ENCODE measurements around the gene WDR46.

The WDR46 gene

GRCh38 chr6:33252759-33253158 is 36.3 kb downstream of the WDR46 start:
- Histone ChIP-seq H3K27ac (ENCODE audit: low read length) (no peak overlapping the region), H3K36me3 (ENCODE audit: control insufficient read depth in 2 of 2, insufficient read depth in 2 of 2, low read length in 2 of 2) (peaks cover 0 to 6% of the 10 kb centered on the region in 2 donors), H3K27me3 (ENCODE audit: control insufficient read depth in 1 of 2, insufficient read depth in 2 of 2, low read length in 2 of 2) (no peaks in the 10 kb centered on the region), H3K4me1 (ENCODE audit: control insufficient read depth, insufficient read depth, low read length) (peaks cover 26% of the 10 kb centered on the region), H3K4me3 (ENCODE audit: low read length in 2 of 2) (no peak overlapping the region), H3K9ac (ENCODE audit: low read length in 2 of 2) (no peak overlapping the region), H3K9me3 (ENCODE audit: control insufficient read depth in 2 of 2, low read length in 2 of 2) (no peaks in the 10 kb centered on the region)

GRCh38 chr6:33251395-33252012 is 37.5 kb downstream of the WDR46 start:
- H3K36me3 ChIP-seq (ENCODE audit: control insufficient read depth in 2 of 2, insufficient read depth in 2 of 2, low read length in 2 of 2): peaks cover 0 to 6% of the 10 kb centered on the region in 2 donors
- H3K9me3 ChIP-seq (ENCODE audit: control insufficient read depth in 2 of 2, low read length in 2 of 2): no peaks in the 10 kb centered on the region
- no peak overlapping the region for H3K27ac ChIP-seq (ENCODE audit: low read length)
- no peak overlapping the region for H3K9ac ChIP-seq (ENCODE audit: low read length in 2 of 2)
- no peak overlapping the region for H3K4me3 ChIP-seq (ENCODE audit: low read length in 2 of 2)
- H3K4me1 ChIP-seq (ENCODE audit: control insufficient read depth, insufficient read depth, low read length): peaks cover 26% of the 10 kb centered on the region
- no peaks in the 10 kb centered on the region for H3K27me3 ChIP-seq (ENCODE audit: control insufficient read depth in 1 of 2, insufficient read depth in 2 of 2, low read length in 2 of 2)

- Histone ChIP-seq H3K27me3 (ENCODE audit: control insufficient read depth in 1 of 2, insufficient read depth in 2 of 2, low read length in 2 of 2) (no peaks in the 10 kb centered on the region), H3K4me1 (ENCODE audit: control insufficient read depth, insufficient read depth, low read length) (peaks cover 26% of the 10 kb centered on the region), H3K9me3 (ENCODE audit: control insufficient read depth in 2 of 2, low read length in 2 of 2) (no peaks in the 10 kb centered on the region), H3K4me3 (ENCODE audit: low read length in 2 of 2) (no peak overlapping the region), H3K27ac (ENCODE audit: low read length) (no peak overlapping the region), H3K36me3 (ENCODE audit: control insufficient read depth in 2 of 2, insufficient read depth in 2 of 2, low read length in 2 of 2) (peaks cover 0 to 6% of the 10 kb centered on the region in 2 donors), H3K9ac (ENCODE audit: low read length in 2 of 2) (no peak overlapping the region)
These were observed 38.3 kb downstream of the WDR46 start for GRCh38 chr6:33250731-33251130.

- H3K36me3 ChIP-seq (ENCODE audit: control insufficient read depth in 2 of 2, insufficient read depth in 2 of 2, low read length in 2 of 2): peaks cover 0 to 6% of the 10 kb centered on the region in 2 donors
- peak overlapping the region; percentile 99 for H3K27ac ChIP-seq (ENCODE audit: low read length)
These were observed 39.1 kb downstream of the WDR46 start for GRCh38 chr6:33249732-33250630.

GRCh38 chr6:33248932-33249731 is 39.9 kb downstream of the WDR46 start:
- H3K9ac ChIP-seq (ENCODE audit: low read length in 2 of 2): peak overlapping the region; percentile 99
- peaks cover 26% of the 10 kb centered on the region for H3K4me1 ChIP-seq (ENCODE audit: control insufficient read depth, insufficient read depth, low read length)
- no peaks in the 10 kb centered on the region for H3K9me3 ChIP-seq (ENCODE audit: control insufficient read depth in 2 of 2, low read length in 2 of 2)
- peak overlapping the region; percentile 99 for H3K27ac ChIP-seq (ENCODE audit: low read length)
- H3K4me3 ChIP-seq (ENCODE audit: low read length in 2 of 2): peak overlapping the region; percentile 89 to 92
- no peaks in the 10 kb centered on the region for H3K27me3 ChIP-seq (ENCODE audit: control insufficient read depth in 1 of 2, insufficient read depth in 2 of 2, low read length in 2 of 2)
- H3K36me3 ChIP-seq (ENCODE audit: control insufficient read depth in 2 of 2, insufficient read depth in 2 of 2, low read length in 2 of 2): peaks cover 0 to 4% of the 10 kb centered on the region in 2 donors

More at GRCh38 chr6:33249732-33250630, 39.1 kb downstream of the WDR46 start:
- Histone ChIP-seq H3K9me3 (ENCODE audit: control insufficient read depth in 2 of 2, low read length in 2 of 2) (no peaks in the 10 kb centered on the region), H3K27me3 (ENCODE audit: control insufficient read depth in 1 of 2, insufficient read depth in 2 of 2, low read length in 2 of 2) (no peaks in the 10 kb centered on the region), H3K4me1 (ENCODE audit: control insufficient read depth, insufficient read depth, low read length) (peaks cover 26% of the 10 kb centered on the region), H3K9ac (ENCODE audit: low read length in 2 of 2) (peak overlapping the region; percentile 99), H3K4me3 (ENCODE audit: low read length in 2 of 2) (peak overlapping the region; percentile 89 to 92)

- Histone ChIP-seq H3K4me3 (ENCODE audit: low read length in 2 of 2) (peak overlapping the region; percentile 71 to 89), H3K9ac (ENCODE audit: low read length in 2 of 2) (peak overlapping the region; percentile 87 to 89), H3K27me3 (ENCODE audit: control insufficient read depth in 1 of 2, insufficient read depth in 2 of 2, low read length in 2 of 2) (no peaks in the 10 kb centered on the region), H3K27ac (ENCODE audit: low read length) (peak overlapping the region; percentile 99), H3K36me3 (ENCODE audit: control insufficient read depth in 2 of 2, insufficient read depth in 2 of 2, low read length in 2 of 2) (peaks cover 0 to 4% of the 10 kb centered on the region in 2 donors), H3K9me3 (ENCODE audit: control insufficient read depth in 2 of 2, low read length in 2 of 2) (no peaks in the 10 kb centered on the region), H3K4me1 (ENCODE audit: control insufficient read depth, insufficient read depth, low read length) (peaks cover 26% of the 10 kb centered on the region)
These were observed 40.5 kb downstream of the WDR46 start for GRCh38 chr6:33248643-33248931.

GRCh38 chr6:33247977-33248642 is 40.9 kb downstream of the WDR46 start:
- Histone ChIP-seq H3K9me3 (ENCODE audit: control insufficient read depth in 2 of 2, low read length in 2 of 2) (no peaks in the 10 kb centered on the region), H3K27me3 (ENCODE audit: control insufficient read depth in 1 of 2, insufficient read depth in 2 of 2, low read length in 2 of 2) (no peaks in the 10 kb centered on the region), H3K27ac (ENCODE audit: low read length) (peak overlapping the region; percentile 99), H3K36me3 (ENCODE audit: control insufficient read depth in 2 of 2, insufficient read depth in 2 of 2, low read length in 2 of 2) (peaks cover 0 to 4% of the 10 kb centered on the region in 2 donors), H3K4me3 (ENCODE audit: low read length in 2 of 2) (peak overlapping the region; percentile 71 to 89), H3K9ac (ENCODE audit: low read length in 2 of 2) (peak overlapping the region; percentile 87 to 89), H3K4me1 (ENCODE audit: control insufficient read depth, insufficient read depth, low read length) (peaks cover 26% of the 10 kb centered on the region)

GRCh38 chr6:33243476-33243875 is 45.6 kb downstream of the WDR46 start:
- Histone ChIP-seq H3K4me3 (ENCODE audit: low read length in 2 of 2) (no peak overlapping the region), H3K36me3 (ENCODE audit: control insufficient read depth in 2 of 2, insufficient read depth in 2 of 2, low read length in 2 of 2) (no peaks in the 10 kb centered on the region), H3K9me3 (ENCODE audit: control insufficient read depth in 2 of 2, low read length in 2 of 2) (no peaks in the 10 kb centered on the region), H3K9ac (ENCODE audit: low read length in 2 of 2) (no peak overlapping the region), H3K27me3 (ENCODE audit: control insufficient read depth in 1 of 2, insufficient read depth in 2 of 2, low read length in 2 of 2) (peaks cover 2 to 7% of the 10 kb centered on the region in 2 donors), H3K4me1 (ENCODE audit: control insufficient read depth, insufficient read depth, low read length) (peaks cover 5% of the 10 kb centered on the region), H3K27ac (ENCODE audit: low read length) (no peak overlapping the region)

- H3K4me3 ChIP-seq (ENCODE audit: low read length in 2 of 2): no peak overlapping the region
- no peaks in the 10 kb centered on the region for H3K9me3 ChIP-seq (ENCODE audit: control insufficient read depth in 2 of 2, low read length in 2 of 2)
- H3K27ac ChIP-seq (ENCODE audit: low read length): no peak overlapping the region
- no peaks in the 10 kb centered on the region for H3K4me1 ChIP-seq (ENCODE audit: control insufficient read depth, insufficient read depth, low read length)
- peaks cover 2 to 7% of the 10 kb centered on the region in 2 donors for H3K27me3 ChIP-seq (ENCODE audit: control insufficient read depth in 1 of 2, insufficient read depth in 2 of 2, low read length in 2 of 2)
- no peak overlapping the region for H3K9ac ChIP-seq (ENCODE audit: low read length in 2 of 2)
- H3K36me3 ChIP-seq (ENCODE audit: control insufficient read depth in 2 of 2, insufficient read depth in 2 of 2, low read length in 2 of 2): no peaks in the 10 kb centered on the region
These were observed 47.1 kb downstream of the WDR46 start for GRCh38 chr6:33241968-33242367.

GRCh38 chr6:33237741-33238140 is 51.3 kb downstream of the WDR46 start:
- no peak overlapping the region for H3K27ac ChIP-seq (ENCODE audit: low read length)
- no peaks in the 10 kb centered on the region for H3K36me3 ChIP-seq (ENCODE audit: control insufficient read depth in 2 of 2, insufficient read depth in 2 of 2, low read length in 2 of 2)
- H3K9me3 ChIP-seq (ENCODE audit: control insufficient read depth in 2 of 2, low read length in 2 of 2): no peaks in the 10 kb centered on the region
- no peak overlapping the region for H3K9ac ChIP-seq (ENCODE audit: low read length in 2 of 2)
- peaks cover 9 to 14% of the 10 kb centered on the region in 2 donors for H3K27me3 ChIP-seq (ENCODE audit: control insufficient read depth in 1 of 2, insufficient read depth in 2 of 2, low read length in 2 of 2)
- no peaks in the 10 kb centered on the region for H3K4me1 ChIP-seq (ENCODE audit: control insufficient read depth, insufficient read depth, low read length)
- H3K4me3 ChIP-seq (ENCODE audit: low read length in 2 of 2): no peak overlapping the region

Data from stomach smooth muscle (tissue), 2 donors.